HL-60/S4 (cell line): ENCODE data around the gene TACSTD2.
"Not testable (repeated sequence)": the region's sequence is repeated elsewhere in the genome, so short reads cannot be mapped to it uniquely, and the experiment has no call there.

Experiments
- in situ Hi-C: fragments of 300-500 bp; cut with MboI; formaldehyde crosslinking; loops from 2 replicates; pipeline ENCODE4 v1.14.3; 2022; ENCODE audit warnings: low sequenced_read_pairs

Gene TACSTD2

GRCh38 chr1:58576727-58577653 is at the start of gene TACSTD2:
TSS of gene TACSTD2 (minus strand) at chr1:58577252. CDS start at chr1:58577156, 96 bp downstream.
- in situ Hi-C loops: no loop called here

- in situ Hi-C loops: no loop called here
Measured at GRCh38 chr1:58626293-58626692, 49.2 kb upstream of the TACSTD2 start.

- in situ Hi-C loops: not testable (repeated sequence)
Measured at GRCh38 chr1:58623259-58623658, 46.2 kb upstream of the TACSTD2 start.

GRCh38 chr1:58622571-58622970 is 45.5 kb upstream of the TACSTD2 start:
- in situ Hi-C loops: no loop called here

GRCh38 chr1:58621391-58621790 is 44.3 kb upstream of the TACSTD2 start:
- in situ Hi-C loops: no loop called here

- in situ Hi-C loops: no loop called here
Measured at GRCh38 chr1:58620926-58621325, 43.9 kb upstream of the TACSTD2 start.

- in situ Hi-C loops: no loop called here
Measured at GRCh38 chr1:58620259-58620658, 43.2 kb upstream of the TACSTD2 start.

GRCh38 chr1:58619286-58620054 is 42.4 kb upstream of the TACSTD2 start:
- in situ Hi-C loops: no loop called here

- in situ Hi-C loops: no loop called here
Measured at GRCh38 chr1:58618303-58618702, 41.3 kb upstream of the TACSTD2 start.

GRCh38 chr1:58611861-58612385 is 34.9 kb upstream of the TACSTD2 start:
- in situ Hi-C loops: no loop called here

- in situ Hi-C loops: no loop called here
Measured at GRCh38 chr1:58608945-58609344, 31.9 kb upstream of the TACSTD2 start.

- in situ Hi-C loops: no loop called here
Measured at GRCh38 chr1:58608297-58608696, 31.2 kb upstream of the TACSTD2 start.

- in situ Hi-C loops: no loop called here
Measured at GRCh38 chr1:58607391-58607790, 30.3 kb upstream of the TACSTD2 start.

GRCh38 chr1:58601921-58602320 is 24.9 kb upstream of the TACSTD2 start:
- in situ Hi-C loops: not testable (repeated sequence)

GRCh38 chr1:58597996-58598395 is 20.9 kb upstream of the TACSTD2 start:
- in situ Hi-C loops: no loop called here

- in situ Hi-C loops: no loop called here
Measured at GRCh38 chr1:58597076-58597475, 20.0 kb upstream of the TACSTD2 start.

- in situ Hi-C loops: no loop called here
Measured at GRCh38 chr1:58596631-58597052, 19.6 kb upstream of the TACSTD2 start.

- in situ Hi-C loops: no loop called here
Measured at GRCh38 chr1:58594546-58594945, 17.5 kb upstream of the TACSTD2 start.

- in situ Hi-C loops: no loop called here
Measured at GRCh38 chr1:58592522-58593134, 15.6 kb upstream of the TACSTD2 start.

GRCh38 chr1:58591806-58592205 is 14.8 kb upstream of the TACSTD2 start:
- in situ Hi-C loops: no loop called here

GRCh38 chr1:58590019-58590418 is 13.0 kb upstream of the TACSTD2 start:
- in situ Hi-C loops: no loop called here
